DOHH2 (cell line): ENCODE data around the gene CARD11.

Experiments used
- H3F3A ChIP-seq: fragments of 200-600 bp; sonication (generic), shearing (Covaris generic); 2 replicates; pipeline ENCODE4 v1.6.0; 2016; ENCODE audit warnings: antibody characterized with exemption, mild to moderate bottlenecking; ENCODE audit not compliant: control insufficient read depth, insufficient read depth
- H3K27ac ChIP-seq: fragments of 200-600 bp; sonication (generic); 2 replicates; pipeline ENCODE4 v1.5.1; 2014; ENCODE audit warnings: low read depth, mild to moderate bottlenecking, low read length, moderate library complexity
- H3K27me3 ChIP-seq: fragments of 200-600 bp; sonication (generic); 2 replicates; pipeline ENCODE4 v1.6.1; 2014; ENCODE audit warnings: mild to moderate bottlenecking, low read length, mixed read lengths; ENCODE audit not compliant: control insufficient read depth
- H3K36me3 ChIP-seq: fragments of 200-600 bp; sonication (generic); 2 replicates; pipeline ENCODE4 v1.6.1; 2014; ENCODE audit warnings: mild to moderate bottlenecking, low read length, moderate library complexity, mixed read lengths; ENCODE audit not compliant: control insufficient read depth
- H3K4me1 ChIP-seq: fragments of 200-600 bp; sonication (generic); 2 replicates; pipeline ENCODE4 v1.6.1; 2014; ENCODE audit warnings: mild to moderate bottlenecking, low read length, mixed read lengths; ENCODE audit not compliant: control insufficient read depth
- H3K4me2 ChIP-seq: fragments of 200-600 bp; sonication (generic); 2 replicates; pipeline ENCODE4 v1.6.0; 2014; ENCODE audit warnings: mild to moderate bottlenecking, low read length, moderate library complexity
- H3K4me3 ChIP-seq: fragments of 200-600 bp; sonication (generic); 2 replicates; pipeline ENCODE4 v1.5.1; 2014; ENCODE audit warnings: mild to moderate bottlenecking, low read length, mixed read lengths
- H3K79me2 ChIP-seq: fragments of 200-600 bp; sonication (generic); 2 replicates; pipeline ENCODE4 v1.6.1; 2014; ENCODE audit warnings: mild to moderate bottlenecking, low read length, mixed read lengths; ENCODE audit not compliant: control insufficient read depth
- H3K9me2 ChIP-seq: fragments of 200-600 bp; sonication (generic); replicated peaks from 2 replicates; pipeline ENCODE4 v1.6.1; 2014; ENCODE audit warnings: mild to moderate bottlenecking, low read length, mixed read lengths; ENCODE audit not compliant: control insufficient read depth
- H3K9me3 ChIP-seq: fragments of 200-600 bp; sonication (generic); 2 replicates; pipeline ENCODE4 v1.6.1; 2014; ENCODE audit warnings: antibody characterized with exemption, low read length, mixed read lengths; ENCODE audit not compliant: control insufficient read depth, insufficient read depth
- H4K20me1 ChIP-seq: fragments of 200-600 bp; sonication (generic); 2 replicates; pipeline ENCODE4 v1.6.0; 2014; ENCODE audit warnings: low read depth, mild to moderate bottlenecking, antibody characterized with exemption, low read length, moderate library complexity; ENCODE audit not compliant: control insufficient read depth, insufficient read depth
- CTCF ChIP-seq: fragments of 200-600 bp; sonication (generic); IDR thresholded peaks from one replicate; pipeline ENCODE4 v1.5.1; 2014; ENCODE audit warnings: antibody characterized with exemption, mild to moderate bottlenecking, low read depth, low read length; ENCODE audit not compliant: poor library complexity, severe bottlenecking
- EZH2phosphoT487 ChIP-seq: fragments of 200-600 bp; sonication (generic); IDR thresholded peaks from 2 replicates; pipeline ENCODE4 v1.6.1; 2017; ENCODE audit warnings: borderline replicate concordance, mild to moderate bottlenecking, antibody characterized with exemption, low read length, moderate library complexity, mixed read lengths

Gene CARD11

GRCh38 chr7:3033136-3033535 is 10.5 kb downstream of the CARD11 start:
- Histone ChIP-seq H3K9me3 (no peaks in the 10 kb centered on the region), H3K27me3 (no peaks in the 10 kb centered on the region), H3F3A (no peaks in the 10 kb centered on the region), H3K4me3 (no peak overlapping the region), H4K20me1 (peaks cover 25% of the 10 kb centered on the region; the same call in 1 of the 2 replicates), H3K27ac (no peak overlapping the region), H3K4me2 (no peak overlapping the region), H3K4me1 (peaks cover 13% of the 10 kb centered on the region), H3K36me3 (peaks cover 53% of the 10 kb centered on the region), H3K9me2 (no peaks in the 10 kb centered on the region), H3K79me2 (peaks cover 93% of the 10 kb centered on the region)
- TF ChIP-seq CTCF: no peak
- no peak for TF ChIP-seq EZH2phosphoT487

DNA sequence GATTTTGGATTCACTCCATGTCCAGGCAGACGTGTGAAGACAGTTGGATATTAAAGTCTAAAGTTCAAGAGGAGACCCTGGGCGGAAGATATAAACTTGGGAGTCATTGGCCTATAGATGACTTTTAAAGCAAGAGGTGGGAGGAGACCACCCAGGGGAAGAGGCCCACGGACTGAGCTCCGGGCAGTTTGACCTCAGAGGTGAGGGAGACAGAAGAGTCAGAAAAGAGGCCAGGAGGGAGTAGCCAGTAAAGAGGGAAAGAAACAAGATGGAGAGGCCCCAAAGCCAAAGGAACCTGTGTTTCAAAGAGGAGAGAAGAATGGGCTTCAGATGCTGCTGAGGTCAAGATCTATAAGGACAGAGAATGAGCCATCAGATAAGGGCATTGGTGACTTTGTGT is 11.4 kb downstream of the CARD11 start:
- H3K4me1 ChIP-seq: peaks cover 4% of the 10 kb centered on the region
- no peaks in the 10 kb centered on the region for H3K9me3 ChIP-seq
- no peaks in the 10 kb centered on the region for H3K9me2 ChIP-seq
- no peak for TF ChIP-seq EZH2phosphoT487
- TF ChIP-seq CTCF: no peak
- no peak overlapping the region for H3K4me3 ChIP-seq
- peaks cover 19% of the 10 kb centered on the region; the same call in 1 of the 2 replicates for H4K20me1 ChIP-seq
- H3K27me3 ChIP-seq: no peaks in the 10 kb centered on the region
- no peak overlapping the region for H3K27ac ChIP-seq
- H3F3A ChIP-seq: no peaks in the 10 kb centered on the region
- peaks cover 93% of the 10 kb centered on the region for H3K79me2 ChIP-seq
- H3K36me3 ChIP-seq: peaks cover 59% of the 10 kb centered on the region
- no peak overlapping the region for H3K4me2 ChIP-seq

DNA sequence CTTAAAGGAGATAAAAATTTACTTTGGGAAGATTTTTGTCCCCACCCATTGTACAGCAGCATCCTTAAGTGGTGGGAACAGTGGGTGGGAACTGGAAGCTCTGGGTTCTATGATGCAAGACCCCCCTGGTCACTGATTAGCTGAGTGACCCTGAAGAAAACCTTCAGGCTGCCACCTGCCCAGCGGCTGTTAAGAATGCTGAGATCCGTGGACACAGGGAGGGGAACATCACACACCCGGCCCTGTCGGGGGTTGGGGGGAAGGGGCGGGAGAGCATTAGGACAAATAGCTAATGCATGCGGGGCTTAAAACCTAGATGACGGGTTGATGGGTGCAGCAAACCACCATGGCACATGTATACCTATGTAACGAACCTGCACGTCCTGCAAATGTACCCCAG is 14.5 kb downstream of the CARD11 start:
- peaks cover 9% of the 10 kb centered on the region; the same call in 1 of the 2 replicates for H3K9me3 ChIP-seq
- no peak overlapping the region for H3K4me3 ChIP-seq
- H3F3A ChIP-seq: no peaks in the 10 kb centered on the region
- H3K4me2 ChIP-seq: no peak overlapping the region
- no peak for TF ChIP-seq CTCF
- no peak for TF ChIP-seq EZH2phosphoT487
- H3K36me3 ChIP-seq: peaks cover 69% of the 10 kb centered on the region
- H3K27ac ChIP-seq: no peak overlapping the region
- H4K20me1 ChIP-seq: peaks cover 13% of the 10 kb centered on the region; the same call in 1 of the 2 replicates
- H3K79me2 ChIP-seq: peaks cover 94% of the 10 kb centered on the region
- H3K9me2 ChIP-seq: no peaks in the 10 kb centered on the region
- no peaks in the 10 kb centered on the region for H3K4me1 ChIP-seq
- H3K27me3 ChIP-seq: no peaks in the 10 kb centered on the region
